Tibial nerve (tissue), 4 donors: ENCODE data around the gene USF1.

Source experiments
- CTCF ChIP-seq, 5 experiments: fragments of 200-600 bp in 3 of 5; fragments of 450-650 bp in 2 of 5; sonication (generic) in 3 of 5; IDR thresholded peaks; one replicate each; pipeline ENCODE4 v1.5.1; 2016 to 2019; ENCODE audit warnings: antibody characterized with exemption in 5 of 5, mild to moderate bottlenecking in 3 of 5, moderate library complexity in 2 of 5
- EP300 ChIP-seq, 2 donors: sonication (generic); formaldehyde crosslinking; IDR thresholded peaks; one replicate each; pipeline ENCODE4 v1.6.1; 2017; ENCODE audit warnings: antibody characterized with exemption in 2 of 2, mild to moderate bottlenecking in 1 of 2
- POLR2A ChIP-seq, 2 donors: fragments of 450-650 bp; IDR thresholded peaks; one replicate each; pipeline ENCODE4 v1.6.1; 2017; ENCODE audit warnings: antibody characterized with exemption in 2 of 2, mild to moderate bottlenecking in 2 of 2, moderate library complexity in 2 of 2

GRCh38 chr1:161068306-161069234 lies 22.8 kb upstream of the USF1 start:
- no peak for TF ChIP-seq CTCF (IDR thresholded peaks at IDR 0.05)
- TF ChIP-seq POLR2A (IDR thresholded peaks at IDR 0.05), result no peak
- TF ChIP-seq EP300 (IDR thresholded peaks at IDR 0.05), result peak in 1 of 2 donors; percentile 18
